ENCODE measurements around the gene DCC. TPM values are rescaled to one million over a fixed set of nuclear protein-coding genes. Genes with fewer than 3 reads are reported as not detected.

DCC gene
- polyA plus RNA-seq, 3 donors, result 6.4 to 12.7 (median 8.7) TPM

GRCh38 chr18:52422985-52423601, 83.1 kb downstream of the DCC start:
- DNase-seq (ENCODE audit: low read depth in 3 of 3, low spot score in 2 of 3), result no peak

GRCh38 chr18:52426041-52426440, 86.0 kb downstream of the DCC start:
- DNase-seq (ENCODE audit: low read depth in 3 of 3, low spot score in 2 of 3), result no peak

GRCh38 chr18:52426462-52426861, 86.5 kb downstream of the DCC start:
- no peak for DNase-seq (ENCODE audit: low read depth in 3 of 3, low spot score in 2 of 3)

- no peak for DNase-seq (ENCODE audit: low read depth in 3 of 3, low spot score in 2 of 3)
Observed at GRCh38 chr18:52427521-52428175, 87.7 kb downstream of the DCC start.

- no peak for DNase-seq (ENCODE audit: low read depth in 3 of 3, low spot score in 2 of 3)
Observed at GRCh38 chr18:52431683-52432082, 91.7 kb downstream of the DCC start.

GRCh38 chr18:52433797-52434196, 93.8 kb downstream of the DCC start:
- DNase-seq (ENCODE audit: low read depth in 3 of 3, low spot score in 2 of 3), result no peak

GRCh38 chr18:52435301-52435700, 95.3 kb downstream of the DCC start:
- DNase-seq (ENCODE audit: low read depth in 3 of 3, low spot score in 2 of 3), result no peak

GRCh38 chr18:52437161-52437560, 97.2 kb downstream of the DCC start:
- DNase-seq (ENCODE audit: low read depth in 3 of 3, low spot score in 2 of 3), result no peak

- no peak for DNase-seq (ENCODE audit: low read depth in 3 of 3, low spot score in 2 of 3)
Observed at GRCh38 chr18:52439457-52439856, 99.5 kb downstream of the DCC start.

- no peak for DNase-seq (ENCODE audit: low read depth in 3 of 3, low spot score in 2 of 3)
Observed at GRCh38 chr18:52441794-52442193, 101.8 kb downstream of the DCC start.

- DNase-seq (ENCODE audit: low read depth in 3 of 3, low spot score in 2 of 3), result no peak
Observed at GRCh38 chr18:52442686-52443085, 102.7 kb downstream of the DCC start.

- DNase-seq (ENCODE audit: low read depth in 3 of 3, low spot score in 2 of 3), result no peak
Observed at GRCh38 chr18:52451256-52451655, 111.3 kb downstream of the DCC start.

GRCh38 chr18:52451851-52452250, 111.9 kb downstream of the DCC start:
- DNase-seq (ENCODE audit: low read depth in 3 of 3, low spot score in 2 of 3), result no peak

GRCh38 chr18:52452427-52452826, 112.4 kb downstream of the DCC start:
- no peak for DNase-seq (ENCODE audit: low read depth in 3 of 3, low spot score in 2 of 3)

GRCh38 chr18:52459890-52460289, 119.9 kb downstream of the DCC start:
- no peak for DNase-seq (ENCODE audit: low read depth in 3 of 3, low spot score in 2 of 3)

GRCh38 chr18:52462853-52463252, 122.9 kb downstream of the DCC start:
- DNase-seq (ENCODE audit: low read depth in 3 of 3, low spot score in 2 of 3), result no peak

- DNase-seq (ENCODE audit: low read depth in 3 of 3, low spot score in 2 of 3), result no peak
Observed at GRCh38 chr18:52465391-52465790, 125.4 kb downstream of the DCC start.

GRCh38 chr18:52468496-52468895, 128.5 kb downstream of the DCC start:
- DNase-seq (ENCODE audit: low read depth in 3 of 3, low spot score in 2 of 3), result no peak

- no peak for DNase-seq (ENCODE audit: low read depth in 3 of 3, low spot score in 2 of 3)
Observed at GRCh38 chr18:52475325-52475724, 135.3 kb downstream of the DCC start.

- DNase-seq (ENCODE audit: low read depth in 3 of 3, low spot score in 2 of 3), result no peak
Observed at GRCh38 chr18:52481116-52481515, 141.1 kb downstream of the DCC start.

- DNase-seq (ENCODE audit: low read depth in 3 of 3, low spot score in 2 of 3), result no peak
Observed at GRCh38 chr18:52484977-52485376, 145.0 kb downstream of the DCC start.

- no peak for DNase-seq (ENCODE audit: low read depth in 3 of 3, low spot score in 2 of 3)
Observed at GRCh38 chr18:52486052-52486451, 146.1 kb downstream of the DCC start.

All from right renal cortex interstitium (tissue), 3 donors.